Endothelial cell of umbilical vein (primary cell): ENCODE measurements around the gene ETNK1. TPM values are rescaled to one million over a fixed set of nuclear protein-coding genes. Genes with fewer than 3 reads are reported as not detected.

Experiments used
- BruUV-seq: library from RNA; stranded (reverse); fragments of 400-500 nt; replicated peaks from 2 replicates; lab custom pipeline; 2021; lab: Mats Ljungman, UMichigan
- CTCF ChIA-PET: fragments of 300-600, 350-600 bp; sonication (Branson Sonifier 250); formaldehyde crosslinking; loops from one replicate; lab custom pipeline; 2021; ENCODE audit warnings: antibody characterized with exemption, inconsistent platforms; lab: Charles Lee
- POLR2A ChIA-PET: fragments of 300-600, 350-600 bp; sonication (Branson Sonifier 250); formaldehyde crosslinking; loops from one replicate; lab custom pipeline; 2021; ENCODE audit warnings: antibody characterized with exemption, inconsistent platforms; lab: Charles Lee
- DNase-seq: peaks from one replicate; pipeline ENCODE4 v3.0.0-alpha.2; 2011; ENCODE audit warnings: low read depth, low spot score
- FAIRE-seq: peaks from 2 replicates; lab custom pipeline; 2011; peaks lifted over from hg19 to GRCh38; lab: Jason Lieb, UNC
- H2AFZ ChIP-seq: 2 replicates; pipeline ENCODE4 v1.6.0; 2012; ENCODE audit warnings: low read depth, low read length, control low read depth, inconsistent platforms
- H3K27ac ChIP-seq: 2 replicates; pipeline ENCODE4 v1.5.1; 2011; ENCODE audit warnings: low read depth, mild to moderate bottlenecking, control low read depth, low read length, moderate library complexity; ENCODE audit not compliant: insufficient read depth
- H3K27me3 ChIP-seq, 2 experiments: 2 replicates each; pipeline versions ENCODE4 v1.6.0 to v1.6.1; 2011; ENCODE audit warnings: low read length in 2 of 2, mixed read lengths in 1 of 2; ENCODE audit not compliant: control insufficient read depth in 2 of 2, insufficient read depth in 2 of 2
- H3K36me3 ChIP-seq, 2 experiments: 2 replicates in 1 of 2; 3 replicates in 1 of 2; pipeline ENCODE4 v1.5.1; 2011; ENCODE audit warnings: low read length in 2 of 2, mild to moderate bottlenecking in 1 of 2, moderate library complexity in 1 of 2; ENCODE audit not compliant: control insufficient read depth in 2 of 2, insufficient read depth in 2 of 2; ENCODE audit errors: extremely low read depth in 1 of 2
- H3K4me1 ChIP-seq: 3 replicates; pipeline ENCODE4 v1.5.1; 2011; ENCODE audit warnings: mild to moderate bottlenecking, low read length; ENCODE audit not compliant: control insufficient read depth, insufficient read depth; ENCODE audit errors: extremely low read depth
- H3K4me2 ChIP-seq: 2 replicates; pipeline ENCODE4 v1.6.1; 2011; ENCODE audit warnings: low read length, control low read depth, mixed read lengths; ENCODE audit not compliant: insufficient read depth
- H3K4me3 ChIP-seq, 3 experiments: fragments of 200-600 bp in 1 of 3; sonication (generic), shearing (Covaris generic) in 1 of 3; replicated peaks in 1 of 3; 2 replicates each; pipeline ENCODE4 v1.5.1; 2011 to 2016; ENCODE audit warnings: control low read depth in 3 of 3, low read length in 3 of 3, mild to moderate bottlenecking in 2 of 3, inconsistent platforms in 1 of 3, low read depth in 1 of 3, moderate library complexity in 1 of 3; ENCODE audit not compliant: insufficient read depth in 1 of 3
- H3K79me2 ChIP-seq: 2 replicates; pipeline ENCODE4 v1.6.0; 2012; ENCODE audit warnings: low read length, inconsistent platforms; ENCODE audit not compliant: control insufficient read depth, insufficient read depth
- H3K9ac ChIP-seq: replicated peaks from 2 replicates; pipeline ENCODE3; 2011; ENCODE audit warnings: low read length, control low read depth; ENCODE audit not compliant: insufficient read depth; ENCODE audit errors: extremely low read depth
- H3K9me1 ChIP-seq: replicated peaks from 3 replicates; pipeline ENCODE4 v1.6.0; 2011; ENCODE audit warnings: mild to moderate bottlenecking, low read length; ENCODE audit not compliant: control insufficient read depth, insufficient read depth; ENCODE audit errors: extremely low read depth
- H3K9me3 ChIP-seq: replicated peaks from 2 replicates; pipeline ENCODE4 v1.5.1; 2012; ENCODE audit warnings: low read length, inconsistent platforms; ENCODE audit not compliant: control insufficient read depth, insufficient read depth
- H4K20me1 ChIP-seq: replicated peaks from 2 replicates; pipeline ENCODE3; 2011; ENCODE audit warnings: mild to moderate bottlenecking, low read length; ENCODE audit not compliant: control insufficient read depth, insufficient read depth; ENCODE audit errors: extremely low read depth
- EZH2 ChIP-seq: IDR thresholded peaks from 2 replicates; pipeline ENCODE4 v1.6.1; 2012; ENCODE audit warnings: borderline replicate concordance, low read depth, mild to moderate bottlenecking, moderate library complexity, low read length, inconsistent platforms; ENCODE audit not compliant: severe bottlenecking
- FOS ChIP-seq: IDR thresholded peaks from 2 replicates; pipeline ENCODE4 v1.6.1; 2011; ENCODE audit warnings: mild to moderate bottlenecking, low read length, moderate library complexity, borderline replicate concordance; ENCODE audit not compliant: insufficient read depth
- GATA2 ChIP-seq: IDR thresholded peaks from 2 replicates; pipeline ENCODE4 v1.7.0; 2011; ENCODE audit warnings: low read depth, mild to moderate bottlenecking, moderate library complexity, mixed read lengths, low read length; ENCODE audit not compliant: insufficient read length, insufficient read depth
- JUN ChIP-seq: IDR thresholded peaks from 2 replicates; pipeline ENCODE4 v1.6.1; 2011; ENCODE audit warnings: borderline replicate concordance, low read depth; ENCODE audit not compliant: insufficient read length, insufficient read depth
- MAX ChIP-seq: IDR thresholded peaks from 2 replicates; pipeline ENCODE4 v1.6.1; 2011; ENCODE audit not compliant: insufficient read depth, insufficient read length
- MYC ChIP-seq: IDR thresholded peaks from one replicate; pipeline ENCODE4 v1.6.1; 2011; ENCODE audit warnings: mild to moderate bottlenecking, low read depth, low read length
- POLR2A ChIP-seq: IDR thresholded peaks from 2 replicates; pipeline ENCODE4 v1.6.1; 2012; ENCODE audit warnings: low read depth, mild to moderate bottlenecking, control low read depth, low read length
- POLR2AphosphoS5 ChIP-seq: IDR thresholded peaks from 2 replicates; pipeline ENCODE4 v1.6.1; 2012; ENCODE audit warnings: low read depth, mild to moderate bottlenecking, control low read depth, low read length, moderate library complexity; ENCODE audit not compliant: insufficient read depth
- dilution Hi-C: fragments of 300-500 bp; cut with MboI; formaldehyde crosslinking; loops from one replicate; pipeline ENCODE4 v1.15.0; 2019; ENCODE audit warnings: low sequenced_read_pairs; ENCODE audit not compliant: extremely low pct_ligation_motif_present
- intact Hi-C: fragments of 100-400 bp; cut with micrococcal nuclease; formaldehyde crosslinking; loops from one replicate; pipeline ENCODE4 v1.10.0; 2022
- polyA plus RNA-seq, 4 experiments: library from polyadenylated mRNA; depleted of rRNA in 3 of 4; stranded (reverse) in 3 of 4; unstranded in 1 of 4; fragments of >200 nt; gene quantifications; 2 replicates each; pipeline versions ENCODE4 v1.2.1 to v1.2.3, GENCODE V29; 2011 to 2012; ENCODE audit warnings: missing spikeins in 1 of 4
- total RNA-seq: library from RNA; stranded (reverse); gene quantifications from 2 replicates; pipeline ENCODE4 v1.2.3, GENCODE V29; 2021
- TF ChIP-seq, protein P1 (sequence below), 2 donors: IDR thresholded peaks; 1 replicate in 1 of 2; 2 replicates in 1 of 2; pipeline ENCODE4 v1.5.1; 2011; ENCODE audit warnings: low read length in 2 of 2, mild to moderate bottlenecking in 2 of 2, moderate library complexity in 2 of 2, control low read depth in 1 of 2, inconsistent platforms in 1 of 2, low read depth in 1 of 2; ENCODE audit not compliant: insufficient read depth in 1 of 2; ENCODE audit errors: extremely low read depth in 1 of 2

The ETNK1 gene
- total and polyA plus RNA-seq, 2 donors (not counting 3 experiments of a cell fraction or from before 2014, with no cell fraction given): 11.4 to 68.4 TPM

DNA sequence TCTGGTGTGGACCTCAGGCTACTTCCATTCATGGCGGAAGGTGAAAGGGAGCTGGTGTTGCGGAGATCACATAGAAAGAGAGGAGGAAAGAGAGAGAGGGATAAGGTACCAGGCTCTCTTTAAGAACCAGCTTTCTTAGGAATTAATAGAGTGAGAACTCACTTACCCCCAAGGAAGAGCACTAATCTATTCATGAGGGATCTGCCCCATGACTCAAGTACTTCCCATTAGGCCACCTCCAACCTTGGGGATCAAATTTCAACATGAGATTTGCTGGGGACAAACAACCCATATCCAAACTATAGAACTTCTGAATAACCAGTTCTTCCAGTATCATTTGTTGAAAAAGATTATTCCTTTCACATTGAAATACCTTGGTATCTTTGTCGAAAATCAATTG, 46.6 kb upstream of the ETNK1 start:
- H3K79me2 ChIP-seq: no peaks in the 10 kb centered on the region
- ChIA-PET POLR2A (no interaction called here), CTCF (interaction anchor here (1.8 kb wide), 1 partner anchor 12 kb away, joined by 9 read pairs; no protein-coding TSS in a partner anchor)
- H2AFZ ChIP-seq: no peak overlapping the region
- H3K9ac ChIP-seq: no peak overlapping the region
- DNase-seq: no peak
- BruUV-seq: no TSS peak
- H4K20me1 ChIP-seq: no peaks in the 10 kb centered on the region
- intact Hi-C loops (no loop called here), dilution Hi-C loops (no loop called here)
- no peak for TF ChIP-seq MYC
- no peak for TF ChIP-seq POLR2A
- TF ChIP-seq, protein P1, sequence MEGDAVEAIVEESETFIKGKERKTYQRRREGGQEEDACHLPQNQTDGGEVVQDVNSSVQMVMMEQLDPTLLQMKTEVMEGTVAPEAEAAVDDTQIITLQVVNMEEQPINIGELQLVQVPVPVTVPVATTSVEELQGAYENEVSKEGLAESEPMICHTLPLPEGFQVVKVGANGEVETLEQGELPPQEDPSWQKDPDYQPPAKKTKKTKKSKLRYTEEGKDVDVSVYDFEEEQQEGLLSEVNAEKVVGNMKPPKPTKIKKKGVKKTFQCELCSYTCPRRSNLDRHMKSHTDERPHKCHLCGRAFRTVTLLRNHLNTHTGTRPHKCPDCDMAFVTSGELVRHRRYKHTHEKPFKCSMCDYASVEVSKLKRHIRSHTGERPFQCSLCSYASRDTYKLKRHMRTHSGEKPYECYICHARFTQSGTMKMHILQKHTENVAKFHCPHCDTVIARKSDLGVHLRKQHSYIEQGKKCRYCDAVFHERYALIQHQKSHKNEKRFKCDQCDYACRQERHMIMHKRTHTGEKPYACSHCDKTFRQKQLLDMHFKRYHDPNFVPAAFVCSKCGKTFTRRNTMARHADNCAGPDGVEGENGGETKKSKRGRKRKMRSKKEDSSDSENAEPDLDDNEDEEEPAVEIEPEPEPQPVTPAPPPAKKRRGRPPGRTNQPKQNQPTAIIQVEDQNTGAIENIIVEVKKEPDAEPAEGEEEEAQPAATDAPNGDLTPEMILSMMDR (IDR thresholded peaks at IDR 0.05; ENCODE audit: extremely low read depth in 1 of 2, insufficient read depth in 1 of 2, low read depth in 1 of 2, low read length in 2 of 2): no peak
- TF ChIP-seq JUN: no peak
- no peak for TF ChIP-seq POLR2AphosphoS5
- no peak for TF ChIP-seq GATA2
- TF ChIP-seq EZH2: no peak
- TF ChIP-seq FOS: no peak
- TF ChIP-seq MAX: no peak
- no peak overlapping the region for H3K4me2 ChIP-seq
- H3K9me1 ChIP-seq: no peaks in the 10 kb centered on the region
- FAIRE-seq: no peak
- no peaks in the 10 kb centered on the region for H3K27me3 ChIP-seq
- H3K4me1 ChIP-seq: no peaks in the 10 kb centered on the region
- no peaks in the 10 kb centered on the region for H3K9me3 ChIP-seq
- H3K27ac ChIP-seq: no peak overlapping the region
- no peak overlapping the region for H3K4me3 ChIP-seq
- H3K36me3 ChIP-seq: no peaks in the 10 kb centered on the region
